MM.1S (cell line): ENCODE measurements around the gene EXOC2.

ENCODE experiments used
- DNase-seq: peaks from one replicate; pipeline ENCODE4 v3.0.0-alpha.2; 2015
- H2AFZ ChIP-seq: fragments of 300-600 bp; sonication (generic); 2 replicates; pipeline ENCODE4 v1.6.0; 2016; ENCODE audit warnings: antibody characterized with exemption, low read length
- H3F3A ChIP-seq: fragments of 300-600 bp; sonication (generic); 2 replicates; pipeline ENCODE4 v1.6.1; 2016; ENCODE audit warnings: mild to moderate bottlenecking, antibody characterized with exemption, low read length, moderate library complexity, mixed read lengths; ENCODE audit not compliant: insufficient read depth
- H3K27ac ChIP-seq: fragments of 300-600 bp; sonication (generic); 2 replicates; pipeline ENCODE4 v1.5.1; 2016; ENCODE audit warnings: mild to moderate bottlenecking, low read length
- H3K27me3 ChIP-seq: fragments of 300-600 bp; sonication (generic); replicated peaks from 2 replicates; pipeline ENCODE4 v1.6.0; 2016; ENCODE audit warnings: low read length; ENCODE audit not compliant: insufficient read depth
- H3K36me3 ChIP-seq: fragments of 300-600 bp; sonication (generic); replicated peaks from 2 replicates; pipeline ENCODE4 v1.6.1; 2016; ENCODE audit warnings: mild to moderate bottlenecking, low read length, mixed read lengths; ENCODE audit not compliant: insufficient read depth
- H3K4me1 ChIP-seq: fragments of 300-600 bp; sonication (generic); 2 replicates; pipeline ENCODE4 v1.6.1; 2016; ENCODE audit warnings: low read length, mixed read lengths
- H3K4me2 ChIP-seq: fragments of 300-600 bp; sonication (generic); 2 replicates; pipeline ENCODE4 v1.6.0; 2016; ENCODE audit warnings: low read depth, low read length
- H3K4me3 ChIP-seq: fragments of 300-600 bp; sonication (generic); 2 replicates; pipeline ENCODE4 v1.5.1; 2016; ENCODE audit warnings: low read length, mixed read lengths
- H3K79me2 ChIP-seq: fragments of 300-600 bp; sonication (generic); 2 replicates; pipeline ENCODE4 v1.6.1; 2016; ENCODE audit warnings: mixed run types, low read length, mixed read lengths
- H3K9ac ChIP-seq: fragments of 300-600 bp; sonication (generic); 2 replicates; pipeline ENCODE4 v1.6.1; 2016; ENCODE audit warnings: low read length, mixed read lengths
- H3K9me2 ChIP-seq: fragments of 300-600 bp; sonication (generic); replicated peaks from 2 replicates; pipeline ENCODE4 v1.6.1; 2016; ENCODE audit warnings: mild to moderate bottlenecking, low read length, mixed read lengths; ENCODE audit not compliant: insufficient read depth
- H3K9me3 ChIP-seq: fragments of 300-600 bp; sonication (generic); replicated peaks from 2 replicates; pipeline ENCODE4 v1.6.1; 2016; ENCODE audit warnings: mild to moderate bottlenecking, low read length, mixed read lengths; ENCODE audit not compliant: insufficient read depth
- H4K20me1 ChIP-seq: fragments of 300-600 bp; sonication (generic); 2 replicates; pipeline ENCODE4 v1.6.1; 2016; ENCODE audit warnings: mild to moderate bottlenecking, low read length, moderate library complexity, mixed read lengths; ENCODE audit not compliant: insufficient read depth
- EZH2 ChIP-seq: fragments of 300-600 bp; sonication (generic); optimal IDR thresholded peaks from 2 replicates; pipeline ENCODE3; 2017; ENCODE audit warnings: low read depth, mild to moderate bottlenecking, antibody characterized with exemption, low read length, mixed read lengths
- EZH2phosphoT487 ChIP-seq: fragments of 300-600 bp; sonication (generic); IDR thresholded peaks from 2 replicates; pipeline ENCODE4 v1.6.1; 2018; ENCODE audit warnings: antibody characterized with exemption, low read length
- TF ChIP-seq, protein P1 (sequence below): fragments of 300-600 bp; sonication (generic); IDR thresholded peaks from 2 replicates; pipeline ENCODE4 v1.5.1; 2016; ENCODE audit warnings: antibody characterized with exemption, low read length, mixed read lengths

Gene EXOC2

GRCh38 chr6:551829-552350 is 141.0 kb downstream of the EXOC2 start:
- DNase-seq = no peak
- no peaks in the 10 kb centered on the region for H3K9me3 ChIP-seq
- no peak overlapping the region for H3K9ac ChIP-seq
- no peak overlapping the region for H3K27ac ChIP-seq
- no peak overlapping the region for H3K4me2 ChIP-seq
- H3K4me1 ChIP-seq = no peaks in the 10 kb centered on the region
- no peak overlapping the region for H2AFZ ChIP-seq
- no peaks in the 10 kb centered on the region for H3F3A ChIP-seq
- no peaks in the 10 kb centered on the region for H4K20me1 ChIP-seq
- H3K79me2 ChIP-seq = no peaks in the 10 kb centered on the region
- TF ChIP-seq, protein P1, sequence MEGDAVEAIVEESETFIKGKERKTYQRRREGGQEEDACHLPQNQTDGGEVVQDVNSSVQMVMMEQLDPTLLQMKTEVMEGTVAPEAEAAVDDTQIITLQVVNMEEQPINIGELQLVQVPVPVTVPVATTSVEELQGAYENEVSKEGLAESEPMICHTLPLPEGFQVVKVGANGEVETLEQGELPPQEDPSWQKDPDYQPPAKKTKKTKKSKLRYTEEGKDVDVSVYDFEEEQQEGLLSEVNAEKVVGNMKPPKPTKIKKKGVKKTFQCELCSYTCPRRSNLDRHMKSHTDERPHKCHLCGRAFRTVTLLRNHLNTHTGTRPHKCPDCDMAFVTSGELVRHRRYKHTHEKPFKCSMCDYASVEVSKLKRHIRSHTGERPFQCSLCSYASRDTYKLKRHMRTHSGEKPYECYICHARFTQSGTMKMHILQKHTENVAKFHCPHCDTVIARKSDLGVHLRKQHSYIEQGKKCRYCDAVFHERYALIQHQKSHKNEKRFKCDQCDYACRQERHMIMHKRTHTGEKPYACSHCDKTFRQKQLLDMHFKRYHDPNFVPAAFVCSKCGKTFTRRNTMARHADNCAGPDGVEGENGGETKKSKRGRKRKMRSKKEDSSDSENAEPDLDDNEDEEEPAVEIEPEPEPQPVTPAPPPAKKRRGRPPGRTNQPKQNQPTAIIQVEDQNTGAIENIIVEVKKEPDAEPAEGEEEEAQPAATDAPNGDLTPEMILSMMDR = no peak
- TF ChIP-seq EZH2phosphoT487 (no peak), EZH2 (no peak)
- no peaks in the 10 kb centered on the region for H3K9me2 ChIP-seq
- no peaks in the 10 kb centered on the region for H3K27me3 ChIP-seq
- H3K4me3 ChIP-seq = no peak overlapping the region
- no peaks in the 10 kb centered on the region for H3K36me3 ChIP-seq

GRCh38 chr6:551405-551804 is 141.5 kb downstream of the EXOC2 start:
- Histone ChIP-seq H3F3A (no peaks in the 10 kb centered on the region), H3K9me2 (no peaks in the 10 kb centered on the region), H3K27me3 (no peaks in the 10 kb centered on the region), H3K4me3 (no peak overlapping the region), H3K4me1 (no peaks in the 10 kb centered on the region), H3K9ac (no peak overlapping the region), H3K9me3 (no peaks in the 10 kb centered on the region), H3K36me3 (no peaks in the 10 kb centered on the region), H2AFZ (no peak overlapping the region), H4K20me1 (no peaks in the 10 kb centered on the region), H3K4me2 (no peak overlapping the region), H3K27ac (no peak overlapping the region), H3K79me2 (no peaks in the 10 kb centered on the region)
- TF ChIP-seq EZH2 = no peak
- no peak for TF ChIP-seq EZH2phosphoT487
- TF ChIP-seq, protein P1 = no peak
- no peak for DNase-seq

DNA sequence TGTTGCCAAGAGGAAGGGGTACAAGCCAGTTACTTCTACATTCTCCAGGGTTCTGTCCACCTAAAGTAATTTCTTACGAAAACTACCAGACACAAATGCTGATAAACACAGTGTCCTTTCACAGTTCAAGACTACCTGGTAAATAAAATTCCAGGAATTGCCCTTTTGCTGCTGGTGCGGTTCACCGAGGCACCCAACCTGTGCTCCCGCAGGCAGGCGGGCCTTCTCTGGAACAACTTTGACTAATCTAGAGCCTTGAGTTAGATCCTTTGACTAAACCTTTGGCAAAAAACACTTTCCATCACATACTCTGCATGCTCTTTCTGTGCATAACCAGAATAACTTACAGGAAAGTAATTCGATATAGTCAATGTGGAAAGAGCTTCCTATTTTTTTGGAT is 143.0 kb downstream of the EXOC2 start:
- Histone ChIP-seq H3K4me1 (no peaks in the 10 kb centered on the region), H4K20me1 (no peaks in the 10 kb centered on the region), H3K27me3 (no peaks in the 10 kb centered on the region), H3K9me3 (no peaks in the 10 kb centered on the region), H3F3A (no peaks in the 10 kb centered on the region), H3K79me2 (no peaks in the 10 kb centered on the region), H3K9ac (no peak overlapping the region), H3K4me2 (no peak overlapping the region), H3K9me2 (no peaks in the 10 kb centered on the region), H3K27ac (no peak overlapping the region), H3K4me3 (no peak overlapping the region), H3K36me3 (no peaks in the 10 kb centered on the region), H2AFZ (no peak overlapping the region)
- DNase-seq = no peak
- TF ChIP-seq EZH2phosphoT487 (no peak), EZH2 (no peak)
- TF ChIP-seq, protein P1 = no peak
